A172 (cell line): Measurements from ENCODE around the gene LTC4S. TPM values are rescaled to one million over a fixed set of nuclear protein-coding genes. Genes with fewer than 3 reads are reported as not detected.
A peak's percentile ranks its signal among the peaks of the same experiment; 100 is the strongest.

Source experiments
- DNase-seq: peaks from one replicate; pipeline ENCODE4 v3.0.0-alpha.2; 2015; ENCODE audit warnings: low spot score
- total RNA-seq: library from RNA; depleted of rRNA; stranded (reverse); fragments of >200 nt; shearing (Covaris generic); gene quantifications from 2 replicates; pipeline ENCODE4 v1.2.3, GENCODE V29; 2014

The LTC4S gene
- total RNA-seq, 1 experiment from 2014 or later, result 8.6 TPM

DNA sequence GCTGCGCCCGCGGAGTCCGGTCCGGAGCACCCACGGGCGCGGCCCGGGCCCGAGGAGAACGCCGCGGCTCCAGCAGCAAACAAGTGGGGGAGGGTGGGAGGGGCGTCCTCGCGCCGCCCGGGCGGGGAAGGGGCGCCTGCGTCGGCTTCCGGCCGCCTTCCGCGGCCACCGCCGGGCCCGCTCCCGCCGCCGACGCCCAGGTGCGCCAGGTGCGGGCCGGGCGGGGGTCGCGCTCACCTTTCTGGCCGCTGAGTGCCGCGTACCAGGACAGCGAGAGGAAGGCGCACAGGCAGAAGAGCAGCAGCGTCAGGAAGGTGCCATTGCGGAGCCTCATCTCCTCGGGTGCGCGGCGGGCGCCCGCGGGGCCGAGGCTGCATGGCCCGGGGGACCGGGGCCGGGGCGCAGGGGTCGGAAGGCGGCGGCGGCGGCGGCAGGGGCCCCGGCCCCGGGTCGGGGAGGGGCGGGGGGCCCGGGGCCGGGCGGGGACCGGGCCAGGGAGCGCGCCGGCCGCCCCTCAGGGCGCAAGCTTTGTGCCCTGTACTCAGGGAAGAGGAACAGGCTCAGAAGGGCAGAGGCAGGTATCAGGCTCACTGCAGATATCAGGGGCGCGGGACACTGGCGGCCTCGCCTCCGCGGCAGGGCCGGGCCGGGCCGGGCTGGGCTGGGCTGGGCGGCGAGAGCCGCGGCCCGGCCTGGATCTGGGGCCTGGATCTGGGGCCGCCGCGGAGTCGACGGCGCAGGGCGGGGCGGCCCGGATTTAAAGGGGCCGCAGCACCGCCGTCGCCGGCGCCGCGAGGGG is 12.7 kb downstream of the LTC4S start, which contains the start of gene MGAT4B:
Gene MGAT4B (minus strand): TSS at position 617 of the 799 bp plus-strand sequence. CDS start 283 bp downstream, at position 334.
- DNase-seq, result no peak

DNA sequence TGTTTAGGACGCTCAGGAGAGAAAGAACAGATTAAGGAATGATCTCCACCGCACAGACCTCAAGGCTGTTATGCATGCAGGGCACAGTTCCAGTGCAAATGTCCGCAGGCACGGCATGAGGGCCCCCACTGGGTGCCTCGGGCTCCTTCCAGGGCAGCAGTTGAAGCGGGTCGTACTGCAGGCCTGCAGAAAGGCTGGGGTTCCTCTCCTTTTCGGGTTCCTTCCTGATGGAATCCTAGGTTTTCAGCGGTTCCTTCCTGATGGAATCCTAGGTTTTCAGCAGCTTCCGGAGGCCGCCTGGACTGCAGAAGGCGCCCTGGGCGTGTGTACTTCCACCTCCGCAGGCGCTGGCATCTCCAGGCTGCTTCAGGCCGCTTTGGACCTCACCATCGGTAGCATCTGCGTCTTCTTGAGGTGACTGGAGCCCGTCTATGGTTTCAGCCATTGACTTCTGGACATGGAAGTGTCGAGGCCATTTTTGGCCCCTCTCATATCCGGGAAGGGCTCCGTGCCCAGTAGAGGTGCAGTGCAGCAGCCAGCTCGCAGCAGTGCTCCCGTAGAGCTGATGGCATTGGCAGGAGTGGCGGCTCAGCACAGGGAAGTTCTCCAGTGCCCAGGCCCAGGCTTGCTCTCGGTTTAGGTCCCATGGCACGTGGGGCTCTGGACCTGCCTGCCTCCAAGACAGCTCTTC is 18.5 kb downstream of the LTC4S start:
- DNase-seq, result no peak

- no peak for DNase-seq
Observed at GRCh38 chr5:179812997-179813607, 19.3 kb downstream of the LTC4S start.

- DNase-seq, result no peak
Observed at GRCh38 chr5:179814090-179814489, 20.3 kb downstream of the LTC4S start.

DNA sequence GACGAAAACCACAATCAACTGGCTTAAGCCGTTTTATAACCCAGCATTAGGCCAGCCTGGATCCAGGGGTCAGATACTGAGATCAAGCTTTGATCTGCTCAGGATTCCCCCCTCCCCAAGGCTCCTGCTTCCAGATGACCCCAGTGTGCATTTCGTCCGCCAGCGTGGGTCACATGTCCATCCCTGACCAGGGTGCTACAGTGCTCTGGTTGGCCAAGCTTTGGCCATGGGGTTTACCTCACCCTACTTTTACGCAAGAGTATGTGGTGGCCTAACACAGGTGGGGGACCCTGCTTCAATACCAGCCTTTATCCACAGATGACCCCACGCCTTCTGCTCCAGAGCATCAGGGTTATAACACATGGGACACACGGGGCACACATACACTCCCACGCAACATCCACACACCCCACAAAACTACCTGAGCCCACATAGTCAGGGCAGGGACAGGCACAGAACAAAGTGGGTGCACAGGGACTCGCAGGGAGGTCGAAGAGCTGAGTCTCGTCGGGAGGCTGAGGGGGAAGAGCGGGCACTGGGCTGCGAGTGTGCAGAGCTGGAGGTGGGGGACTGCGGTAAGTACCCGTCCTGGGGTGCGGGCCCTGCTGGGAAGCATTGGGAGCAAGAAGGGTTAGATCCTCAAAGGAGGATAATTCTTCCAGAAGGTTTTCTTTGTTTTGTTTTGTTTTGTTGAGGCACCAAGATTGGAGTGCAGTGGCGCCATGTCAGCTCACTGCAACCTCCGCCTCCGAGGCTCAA is 21.9 kb downstream of the LTC4S start:
- no peak for DNase-seq

- DNase-seq, result no peak
Observed at GRCh38 chr5:179816401-179816795, 22.6 kb downstream of the LTC4S start.

DNA sequence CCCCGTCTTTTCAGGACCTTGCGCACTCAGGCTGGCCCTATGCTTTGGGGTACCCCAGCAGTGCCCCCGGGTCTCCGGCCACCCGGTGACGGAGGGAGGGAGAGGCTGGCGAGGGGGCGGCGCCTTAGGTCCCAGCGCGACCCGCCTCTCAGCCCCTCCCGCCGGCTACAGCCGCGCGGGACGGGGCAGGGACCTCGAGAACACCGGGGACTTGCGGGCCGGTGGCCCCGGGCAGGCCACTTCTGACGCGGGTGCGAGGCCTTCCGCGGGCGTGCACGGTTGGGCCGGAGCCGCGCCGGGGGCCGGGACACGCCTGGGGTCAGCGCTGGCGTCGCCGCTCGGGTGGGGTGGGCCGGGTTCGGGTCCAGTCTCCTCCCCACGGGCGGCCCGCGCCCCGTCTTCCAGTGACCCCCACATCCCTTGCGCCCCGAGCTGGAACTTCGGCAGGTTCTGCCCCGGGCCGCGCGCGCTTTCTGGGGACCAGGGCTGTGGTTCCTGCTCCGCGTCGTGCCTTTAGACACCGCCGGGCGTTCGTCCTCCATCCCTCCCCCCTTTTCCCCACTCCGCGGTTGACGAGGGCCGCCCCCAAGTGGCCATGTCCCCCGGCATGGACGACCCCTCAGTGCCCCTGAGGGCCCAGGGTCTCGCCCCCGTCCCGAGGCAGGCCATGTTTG is 23.1 kb downstream of the LTC4S start:
- no peak for DNase-seq

- DNase-seq, result no peak
Observed at GRCh38 chr5:179817470-179817840, 23.7 kb downstream of the LTC4S start.

DNA sequence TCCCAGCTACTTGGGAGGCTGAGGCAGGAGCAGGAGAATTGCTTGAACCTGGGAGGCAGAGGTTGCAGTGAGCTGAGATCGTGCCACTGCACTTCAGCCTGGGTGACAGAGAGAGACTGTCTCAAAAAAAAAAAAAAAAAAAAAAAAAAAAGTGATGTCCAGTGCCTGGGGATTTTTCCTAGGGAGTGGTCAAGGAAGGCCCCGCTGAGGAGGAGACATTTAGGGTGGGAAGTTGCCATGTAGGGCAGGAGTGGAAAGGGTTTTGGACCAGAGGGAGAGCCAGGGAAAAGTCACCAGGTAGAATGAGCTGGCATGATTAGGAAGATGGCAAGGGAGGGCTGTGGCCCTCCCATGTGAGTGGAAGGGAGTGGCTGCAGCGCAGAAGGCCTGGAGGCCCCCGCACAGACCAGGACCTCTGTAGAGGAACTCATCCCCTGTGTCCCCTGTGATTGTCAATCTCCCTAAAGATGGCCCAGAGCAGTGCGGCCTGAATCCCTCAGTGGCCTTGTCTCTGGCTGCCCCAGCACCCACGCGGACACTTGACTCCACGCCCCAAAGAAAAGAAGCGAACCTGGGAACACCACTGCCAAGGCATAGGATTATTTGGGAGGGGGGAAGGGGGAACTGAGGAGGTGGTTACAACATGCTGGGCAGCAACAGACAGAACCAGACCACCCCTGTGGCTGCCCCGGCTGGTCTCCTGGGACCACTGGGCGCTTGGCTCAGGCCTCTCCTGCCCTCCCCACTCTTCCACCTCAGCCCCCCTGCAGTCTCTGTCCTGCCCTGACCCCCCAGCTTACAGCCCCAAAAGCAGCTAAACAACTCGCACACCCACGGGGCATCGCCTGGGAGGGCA is 24.3 kb downstream of the LTC4S start:
- DNase-seq, result peak; percentile 72

- DNase-seq, result peak; percentile 99
Observed at GRCh38 chr5:179818746-179819295, 25.0 kb downstream of the LTC4S start.

DNA sequence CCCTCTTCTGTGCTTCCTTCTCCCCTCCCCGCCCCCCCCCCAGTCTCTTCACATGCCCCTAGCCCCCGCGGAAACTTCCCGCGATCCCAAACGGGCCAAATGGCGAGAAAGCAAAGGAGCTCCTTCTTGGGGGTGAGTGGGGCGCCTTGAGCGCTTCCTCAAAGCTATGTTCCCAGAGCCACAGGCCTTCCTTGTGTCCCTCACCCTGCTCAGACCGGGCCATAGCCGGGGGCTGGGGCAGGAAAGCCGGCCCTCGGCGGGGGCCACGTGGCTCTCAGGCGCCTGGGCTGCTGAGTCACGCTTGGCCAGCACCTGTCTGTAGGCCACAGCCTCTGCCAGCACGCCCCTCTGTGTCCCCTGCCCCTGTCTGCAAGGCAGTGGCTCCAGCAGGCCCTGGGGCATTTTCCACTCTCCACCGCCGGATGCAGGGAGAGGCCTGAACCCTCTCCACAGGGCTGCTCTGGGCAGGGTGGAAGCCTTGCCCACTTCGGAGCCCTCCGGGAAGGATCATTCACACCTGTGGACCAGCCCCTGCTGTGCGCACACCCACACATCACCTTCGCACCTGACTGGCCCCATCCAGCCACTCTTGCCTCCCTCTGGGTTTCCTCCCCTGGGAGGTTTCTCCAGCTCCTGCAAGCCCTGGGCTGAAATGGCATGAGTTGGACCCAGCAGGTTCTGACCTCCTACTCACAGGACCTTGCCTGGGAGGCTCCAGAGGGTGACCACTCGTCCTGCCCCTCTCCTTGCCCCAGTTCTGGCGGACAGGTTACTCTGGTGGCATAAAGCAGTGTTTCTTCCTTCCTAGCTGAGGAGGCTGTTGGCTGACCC is 25.7 kb downstream of the LTC4S start:
- peak; percentile 92 for DNase-seq

DNA sequence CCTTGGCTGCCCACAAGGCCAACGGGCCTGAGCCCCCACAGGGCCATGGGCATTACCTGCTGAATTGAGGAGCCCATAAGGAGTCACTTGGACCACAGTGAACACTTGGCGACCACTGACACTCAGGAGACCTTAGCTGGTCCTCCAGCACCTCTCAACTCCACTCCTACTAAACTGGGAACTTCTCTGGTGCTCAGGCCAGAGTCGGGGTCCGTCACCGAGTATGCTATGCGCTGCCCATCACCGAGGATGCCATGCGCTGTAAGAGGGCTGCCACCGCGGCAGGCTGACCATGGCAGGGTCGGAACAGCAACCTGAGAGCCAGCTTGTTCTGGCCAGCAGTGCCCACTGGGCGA is 26.3 kb downstream of the LTC4S start:
- no peak for DNase-seq

DNA sequence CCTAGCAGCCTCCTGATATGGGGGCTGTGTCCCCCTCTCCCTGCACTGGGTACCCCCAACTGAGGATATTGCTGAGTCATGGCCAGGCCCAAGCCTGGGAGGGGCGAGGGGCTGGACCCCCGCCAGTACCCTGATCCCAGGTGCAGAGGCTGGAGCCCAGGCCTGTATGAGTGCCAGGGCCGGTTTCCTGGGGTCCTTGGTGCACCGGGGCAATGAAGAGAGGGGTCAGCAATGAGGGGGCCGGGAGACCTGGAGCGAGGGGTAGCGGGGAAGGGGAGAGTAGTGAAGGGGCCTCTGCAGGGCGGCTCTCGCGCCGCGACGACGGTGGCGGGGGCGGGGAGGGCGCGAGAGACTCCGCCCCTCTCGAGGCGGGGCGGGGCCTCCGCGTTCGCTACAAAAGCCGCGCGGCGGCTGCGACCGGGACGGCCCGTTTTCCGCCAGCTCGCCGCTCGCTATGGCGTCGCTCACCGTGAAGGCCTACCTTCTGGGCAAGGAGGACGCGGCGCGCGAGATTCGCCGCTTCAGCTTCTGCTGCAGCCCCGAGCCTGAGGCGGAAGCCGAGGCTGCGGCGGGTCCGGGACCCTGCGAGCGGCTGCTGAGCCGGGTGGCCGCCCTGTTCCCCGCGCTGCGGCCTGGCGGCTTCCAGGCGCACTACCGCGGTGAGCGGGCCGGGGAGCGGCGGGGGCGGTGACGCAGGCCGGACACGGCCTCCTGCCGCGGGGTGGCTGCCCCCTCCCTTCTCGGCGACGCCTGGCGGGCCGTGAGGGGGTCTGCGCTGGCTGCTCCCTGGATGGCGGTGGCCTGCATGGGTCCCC is 26.9 kb downstream of the LTC4S start, which contains the start of gene SQSTM1:
Gene SQSTM1 (plus strand): TSS at position 423 of the 815 bp plus-strand sequence. CDS start 32 bp downstream, at position 455.
- peak; percentile 74 for DNase-seq

DNA sequence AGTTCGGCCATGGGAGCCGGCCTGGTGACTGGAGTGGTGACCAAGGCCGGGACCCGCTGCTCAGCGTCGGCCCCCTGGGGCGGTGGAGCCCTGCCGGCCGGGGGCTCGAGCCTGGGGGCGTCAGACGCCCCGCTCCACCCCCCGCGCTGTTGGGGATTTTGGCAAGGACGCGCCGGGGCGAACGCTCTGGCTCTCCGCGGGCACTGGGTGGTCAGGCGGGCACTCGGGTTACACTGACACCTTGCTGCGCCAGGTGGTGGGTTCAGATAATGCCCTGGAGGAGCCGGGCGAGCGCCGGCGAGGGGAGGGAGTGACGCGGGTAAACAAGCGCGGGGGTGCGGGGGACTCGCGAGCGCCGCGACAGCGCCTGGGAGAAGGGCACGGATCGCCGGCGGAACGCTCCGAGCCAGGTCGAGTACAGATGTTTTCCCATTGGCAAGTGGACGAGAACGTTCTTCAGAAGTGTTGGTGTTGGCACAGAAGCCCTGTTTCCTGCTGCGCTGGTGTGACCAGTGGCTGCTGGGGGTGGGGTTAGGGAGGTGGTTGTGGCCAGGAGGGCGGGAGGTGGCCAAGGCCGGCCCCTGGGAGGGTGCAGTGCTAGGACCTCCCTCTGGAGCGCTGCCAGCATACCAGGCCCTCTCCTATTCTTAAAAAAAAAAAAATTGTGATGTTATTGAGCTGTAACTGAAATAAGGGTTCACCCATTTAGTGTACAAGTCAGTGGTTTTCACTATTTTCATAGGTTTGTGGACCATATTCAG is 27.7 kb downstream of the LTC4S start:
- peak; percentile 97 for DNase-seq

DNA sequence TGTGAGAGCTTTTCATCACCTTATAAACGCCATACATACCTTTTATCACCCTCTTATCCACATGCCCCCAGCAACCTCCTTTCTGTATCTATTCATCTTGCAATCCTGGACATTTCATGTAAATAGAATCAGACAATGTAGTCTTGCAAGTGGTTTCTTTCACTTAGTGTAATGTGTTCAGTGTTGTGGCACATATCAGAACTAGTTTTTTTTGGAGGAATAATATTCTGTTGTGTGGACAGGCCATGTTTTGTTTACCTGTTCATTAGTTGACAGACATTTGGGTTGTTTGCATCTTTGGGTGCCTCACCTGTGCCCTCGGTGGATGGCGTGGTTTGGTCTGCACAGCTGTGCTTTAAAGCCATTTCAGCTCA is 28.3 kb downstream of the LTC4S start:
- DNase-seq, result no peak

DNA sequence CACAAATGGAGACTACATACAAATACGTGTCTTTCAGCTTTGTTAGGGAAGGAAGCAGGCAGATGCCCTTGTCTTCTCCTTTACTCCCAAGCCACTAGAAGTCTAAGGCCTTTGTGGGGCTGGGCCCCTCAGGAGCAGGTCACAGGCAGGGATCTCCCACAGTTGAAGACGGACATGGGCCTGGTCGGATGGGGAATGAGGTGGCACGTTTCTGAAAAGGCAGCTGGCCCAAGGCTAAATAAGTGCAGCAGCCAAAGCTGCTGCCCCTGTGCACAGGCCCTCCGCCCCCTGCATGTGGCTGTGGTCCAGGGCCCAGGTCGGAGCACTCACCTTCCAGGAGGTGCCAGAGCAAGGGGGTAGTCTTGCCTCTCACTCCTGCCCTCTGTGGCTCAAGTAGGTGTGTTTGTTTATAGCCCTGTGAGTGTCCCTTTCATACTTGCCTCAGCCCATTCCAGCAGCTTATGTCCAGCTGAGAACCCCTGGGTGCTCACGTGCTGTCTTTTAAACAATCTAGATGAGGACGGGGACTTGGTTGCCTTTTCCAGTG is 28.7 kb downstream of the LTC4S start:
- no peak for DNase-seq
